GM18951 (cell line): ENCODE data around the gene LONRF3.
"Not testable (repeated sequence)": the region's sequence is repeated elsewhere in the genome, so short reads cannot be mapped to it uniquely, and the experiment has no call there.

Experiments
- POLR2A ChIP-seq: IDR thresholded peaks from 4 replicates; pipeline ENCODE4 v1.6.1; 2011; ENCODE audit warnings: mild to moderate bottlenecking; ENCODE audit not compliant: insufficient read length, insufficient read depth; ENCODE audit errors: extremely low read depth
- in situ Hi-C: fragments of 300-500 bp; cut with MboI; formaldehyde crosslinking; loops from one replicate; pipeline ENCODE4 v1.12.0; 2022; ENCODE audit warnings: low sequenced_read_pairs, mixed read lengths, inconsistent platforms; ENCODE audit not compliant: unreplicated experiment

Gene LONRF3

DNA sequence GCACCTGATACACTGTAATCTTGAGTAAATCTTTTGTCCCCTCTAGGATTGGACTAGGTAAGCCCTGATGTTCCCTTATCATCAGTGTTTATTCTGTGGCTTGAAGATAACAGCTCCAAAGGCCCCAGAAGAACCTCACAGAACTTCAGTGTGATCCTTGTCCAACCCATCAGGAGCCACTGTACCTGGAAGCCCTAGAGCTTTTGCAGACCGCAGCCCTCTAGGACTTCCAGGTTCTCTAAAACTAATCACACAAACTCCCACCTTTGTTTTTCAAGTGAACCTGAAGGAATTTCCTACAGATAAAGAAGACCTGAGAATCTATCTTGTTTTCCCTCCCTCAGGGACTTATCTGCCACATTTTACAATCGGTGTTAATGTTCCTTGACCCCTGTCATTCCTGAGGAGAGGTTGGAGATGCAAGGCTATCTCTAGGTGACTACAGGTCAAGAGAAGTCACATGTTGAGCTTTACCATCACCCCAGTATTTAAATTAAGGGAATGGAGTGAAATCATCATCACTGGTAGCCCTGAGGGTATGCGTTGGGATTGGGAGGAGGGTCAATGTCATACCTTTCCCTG, 32.9 kb downstream of the LONRF3 start:
- TF ChIP-seq POLR2A: no peak
- in situ Hi-C loops: no loop called here

- in situ Hi-C loops: no loop called here
These were observed 33.8 kb downstream of the LONRF3 start for GRCh38 chrX:119008110-119008744.

DNA sequence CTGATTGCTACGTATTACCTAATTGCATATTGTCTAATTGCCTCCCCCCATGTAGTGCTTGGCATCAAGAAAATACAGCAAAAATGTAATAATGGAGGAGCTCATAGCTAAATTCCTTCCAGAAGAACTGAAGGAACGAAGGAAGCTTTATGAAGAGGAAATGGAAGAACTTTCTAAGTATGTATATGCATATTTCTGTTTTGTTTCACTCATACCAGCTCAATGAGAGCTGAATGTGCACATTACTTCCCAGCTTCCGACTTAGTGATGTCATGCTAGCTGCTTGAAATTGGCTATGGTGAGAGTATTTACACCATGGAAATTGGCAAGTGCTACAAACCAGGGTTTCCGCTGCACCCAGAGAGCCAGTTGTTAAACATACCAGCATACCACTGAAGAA, 34.7 kb downstream of the LONRF3 start:
- no peak for TF ChIP-seq POLR2A
- in situ Hi-C loops: no loop called here

More at GRCh38 chrX:119008110-119008744, 33.8 kb downstream of the LONRF3 start:
- TF ChIP-seq POLR2A: no peak

- TF ChIP-seq POLR2A: no peak
- in situ Hi-C loops: no loop called here
These were observed 36.1 kb downstream of the LONRF3 start for GRCh38 chrX:119010491-119010890.

GRCh38 chrX:119013164-119013563, 38.7 kb downstream of the LONRF3 start:
- in situ Hi-C loops: no loop called here
- no peak for TF ChIP-seq POLR2A

GRCh38 chrX:119015407-119016237, 41.2 kb downstream of the LONRF3 start:
- in situ Hi-C loops: no loop called here
- TF ChIP-seq POLR2A: no peak

DNA sequence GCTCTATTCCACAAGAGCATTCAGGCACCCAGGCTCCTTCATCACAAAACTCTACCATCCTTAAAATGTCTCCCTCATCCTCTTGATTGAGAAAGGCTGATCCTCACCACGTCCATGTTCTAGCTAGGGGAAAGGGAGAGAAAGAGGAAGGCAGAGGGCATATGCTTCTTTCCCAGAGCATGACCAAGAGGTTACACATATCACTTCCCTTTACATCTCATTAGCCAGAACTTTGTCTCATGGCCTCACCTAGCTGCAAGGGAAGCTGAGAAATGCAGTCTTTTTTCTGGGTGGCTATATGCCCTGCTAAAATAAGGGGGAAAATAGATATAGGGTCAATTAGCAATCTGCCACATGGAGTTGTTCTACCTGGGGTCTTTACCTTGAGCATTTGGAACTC, 42.7 kb downstream of the LONRF3 start:
- TF ChIP-seq POLR2A: no peak
- in situ Hi-C loops: no loop called here

GRCh38 chrX:119025900-119026299, 51.5 kb downstream of the LONRF3 start:
- no peak for TF ChIP-seq POLR2A
- in situ Hi-C loops: no loop called here

GRCh38 chrX:119026344-119026743, 51.9 kb downstream of the LONRF3 start:
- in situ Hi-C loops: not testable (repeated sequence)

DNA sequence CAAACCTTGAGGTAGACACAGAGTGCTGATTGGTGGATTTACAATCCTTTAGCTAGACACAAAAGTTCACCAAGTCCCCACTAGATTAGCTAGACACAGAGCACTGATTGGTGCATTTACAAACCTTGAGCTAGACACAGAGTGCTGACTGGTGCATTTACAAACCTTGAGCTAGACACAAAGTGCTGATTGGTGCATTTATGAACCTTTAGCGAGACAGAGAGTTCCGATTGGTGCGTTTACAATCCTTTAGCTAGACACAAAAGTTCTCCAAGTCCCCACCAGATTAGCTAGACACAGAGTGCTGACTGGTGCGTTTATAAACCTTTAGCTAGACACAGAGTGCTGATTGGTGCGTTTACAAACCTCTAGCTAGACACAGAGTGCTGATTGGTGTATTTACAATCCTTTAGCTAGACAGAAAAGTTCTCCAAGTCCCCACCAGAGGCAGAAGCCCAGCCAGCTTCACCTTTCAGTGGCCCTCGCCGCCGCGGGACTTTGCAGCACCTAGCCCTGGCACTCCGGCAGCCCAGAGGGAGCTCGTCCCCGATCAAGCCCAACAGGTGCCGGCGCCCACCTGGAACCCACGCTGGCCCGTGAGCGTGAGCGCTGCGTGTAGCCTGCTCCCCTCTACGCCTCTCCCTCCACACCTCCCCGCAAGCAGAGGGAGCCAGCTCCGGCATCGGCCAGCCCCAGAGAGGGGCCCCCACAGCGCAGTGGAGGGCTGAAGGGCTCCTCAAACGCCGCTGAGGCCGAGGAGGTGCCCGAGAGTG, 53.7 kb downstream of the LONRF3 start:
- in situ Hi-C loops: not testable (repeated sequence)

- in situ Hi-C loops: no loop called here
These were observed 54.4 kb downstream of the LONRF3 start for GRCh38 chrX:119028733-119029330.

GRCh38 chrX:119029656-119030055, 55.2 kb downstream of the LONRF3 start:
- in situ Hi-C loops: not testable (repeated sequence)

More at GRCh38 chrX:119028733-119029330, 54.4 kb downstream of the LONRF3 start:
- TF ChIP-seq POLR2A: no peak

GRCh38 chrX:119030990-119031389, 56.6 kb downstream of the LONRF3 start:
- in situ Hi-C loops: no loop called here
- no peak for TF ChIP-seq POLR2A
